ENCODE measurements around the gene SERTAD3. TPM values are rescaled to one million over a fixed set of nuclear protein-coding genes. Genes with fewer than 3 reads are reported as not detected.

Gene SERTAD3
- total and polyA plus RNA-seq, 2 donors, result 17.6 to 35.2 TPM

- Histone ChIP-seq H3K27me3 (ENCODE audit: control insufficient read depth in 2 of 2, insufficient read depth in 1 of 2, low read length in 1 of 2) (peaks cover 3 to 15% of the 10 kb centered on the region in 2 donors), H3K4me3 (ENCODE audit: low read length in 2 of 2) (no peak overlapping the region), H3K36me3 (ENCODE audit: control insufficient read depth in 2 of 2, insufficient read depth in 2 of 2, low read length in 1 of 2) (no peaks in the 10 kb centered on the region), H3K4me1 (ENCODE audit: control insufficient read depth in 2 of 2, insufficient read depth in 2 of 2, low read length in 2 of 2) (peaks cover 0 to 7% of the 10 kb centered on the region in 2 donors), H3K27ac (ENCODE audit: low read depth in 1 of 2, low read length in 1 of 2) (no peak overlapping the region), H3K9me3 (ENCODE audit: control insufficient read depth in 2 of 2, insufficient read depth in 1 of 2, low read length in 1 of 2) (no peaks in the 10 kb centered on the region)
- WGBS, result 96% methylated on average over 14 of the region's 14 CpGs
- DNase-seq (ENCODE audit: low read depth in 6 of 9, low spot score in 9 of 9), result no peak
Measured at GRCh38 chr19:40395956-40396355, 48.2 kb downstream of the SERTAD3 start.

GRCh38 chr19:40394816-40395210 lies 49.3 kb downstream of the SERTAD3 start:
- H3K36me3 ChIP-seq (ENCODE audit: control insufficient read depth in 2 of 2, insufficient read depth in 2 of 2, low read length in 1 of 2), result no peaks in the 10 kb centered on the region
- peaks cover 3 to 15% of the 10 kb centered on the region in 2 donors for H3K27me3 ChIP-seq (ENCODE audit: control insufficient read depth in 2 of 2, insufficient read depth in 1 of 2, low read length in 1 of 2)
- DNase-seq (ENCODE audit: low read depth in 6 of 9, low spot score in 9 of 9), result no peak
- no peaks in the 10 kb centered on the region for H3K9me3 ChIP-seq (ENCODE audit: control insufficient read depth in 2 of 2, insufficient read depth in 1 of 2, low read length in 1 of 2)
- H3K4me3 ChIP-seq (ENCODE audit: low read length in 2 of 2), result no peak overlapping the region
- 84% methylated on average over 13 of the region's 13 CpGs for WGBS
- H3K4me1 ChIP-seq (ENCODE audit: control insufficient read depth in 2 of 2, insufficient read depth in 2 of 2, low read length in 2 of 2), result peaks cover 0 to 7% of the 10 kb centered on the region in 2 donors
- H3K27ac ChIP-seq (ENCODE audit: low read depth in 1 of 2, low read length in 1 of 2), result no peak overlapping the region

- Histone ChIP-seq H3K9me3 (ENCODE audit: control insufficient read depth in 2 of 2, insufficient read depth in 1 of 2, low read length in 1 of 2) (no peaks in the 10 kb centered on the region), H3K4me1 (ENCODE audit: control insufficient read depth in 2 of 2, insufficient read depth in 2 of 2, low read length in 2 of 2) (peaks cover 0 to 7% of the 10 kb centered on the region in 2 donors), H3K36me3 (ENCODE audit: control insufficient read depth in 2 of 2, insufficient read depth in 2 of 2, low read length in 1 of 2) (no peaks in the 10 kb centered on the region), H3K4me3 (ENCODE audit: low read length in 2 of 2) (no peak overlapping the region), H3K27ac (ENCODE audit: low read depth in 1 of 2, low read length in 1 of 2) (no peak overlapping the region), H3K27me3 (ENCODE audit: control insufficient read depth in 2 of 2, insufficient read depth in 1 of 2, low read length in 1 of 2) (peaks cover 3 to 14% of the 10 kb centered on the region in 2 donors)
- no peak for DNase-seq (ENCODE audit: low read depth in 6 of 9, low spot score in 9 of 9)
- 97% methylated on average over 41 of the region's 41 CpGs for WGBS
Measured at GRCh38 chr19:40393894-40394815, 50.0 kb downstream of the SERTAD3 start.

- no peaks in the 10 kb centered on the region for H3K36me3 ChIP-seq (ENCODE audit: control insufficient read depth in 2 of 2, insufficient read depth in 2 of 2, low read length in 1 of 2)
- H3K27ac ChIP-seq (ENCODE audit: low read depth in 1 of 2, low read length in 1 of 2), result no peak overlapping the region
- H3K27me3 ChIP-seq (ENCODE audit: control insufficient read depth in 2 of 2, insufficient read depth in 1 of 2, low read length in 1 of 2), result peaks cover 0 to 4% of the 10 kb centered on the region in 2 donors
- no peaks in the 10 kb centered on the region for H3K4me1 ChIP-seq (ENCODE audit: control insufficient read depth in 2 of 2, insufficient read depth in 2 of 2, low read length in 2 of 2)
- 89% methylated on average over 9 of the region's 9 CpGs for WGBS
- no peak for DNase-seq (ENCODE audit: low read depth in 6 of 9, low spot score in 9 of 9)
- H3K4me3 ChIP-seq (ENCODE audit: low read length in 2 of 2), result no peak overlapping the region
- no peaks in the 10 kb centered on the region for H3K9me3 ChIP-seq (ENCODE audit: control insufficient read depth in 2 of 2, insufficient read depth in 1 of 2, low read length in 1 of 2)
Measured at GRCh38 chr19:40392894-40393517, 51.1 kb downstream of the SERTAD3 start.

GRCh38 chr19:40392123-40392522 lies 52.0 kb downstream of the SERTAD3 start:
- Histone ChIP-seq H3K27me3 (ENCODE audit: control insufficient read depth in 2 of 2, insufficient read depth in 1 of 2, low read length in 1 of 2) (peaks cover 0 to 2% of the 10 kb centered on the region in 2 donors), H3K36me3 (ENCODE audit: control insufficient read depth in 2 of 2, insufficient read depth in 2 of 2, low read length in 1 of 2) (no peaks in the 10 kb centered on the region), H3K4me3 (ENCODE audit: low read length in 2 of 2) (no peak overlapping the region), H3K27ac (ENCODE audit: low read depth in 1 of 2, low read length in 1 of 2) (no peak overlapping the region), H3K4me1 (ENCODE audit: control insufficient read depth in 2 of 2, insufficient read depth in 2 of 2, low read length in 2 of 2) (no peaks in the 10 kb centered on the region), H3K9me3 (ENCODE audit: control insufficient read depth in 2 of 2, insufficient read depth in 1 of 2, low read length in 1 of 2) (no peaks in the 10 kb centered on the region)
- no peak for DNase-seq (ENCODE audit: low read depth in 6 of 9, low spot score in 9 of 9)
- WGBS, result 92% methylated on average over 8 of the region's 8 CpGs

Other genes with a start within 250 kb of the SERTAD3 start
- not detected for gene TTC9B, start 226.0 kb downstream of the SERTAD3 start, total RNA-seq
- gene TTC9B, start 226.0 kb downstream of the SERTAD3 start, polyA plus RNA-seq, result 0.11 TPM
- gene CCNP, start 217.6 kb downstream of the SERTAD3 start, total RNA-seq, result 0.05 TPM
- gene CCNP, start 217.6 kb downstream of the SERTAD3 start, polyA plus RNA-seq, result 0.34 TPM
- gene AKT2, start 159.0 kb downstream of the SERTAD3 start, total RNA-seq, result 48.9 TPM
- gene AKT2, start 159.0 kb downstream of the SERTAD3 start, polyA plus RNA-seq, result 110 TPM
- gene C19orf47, start 95.9 kb downstream of the SERTAD3 start, total RNA-seq, result 7.3 TPM
- 13.9 TPM for gene C19orf47, start 95.9 kb downstream of the SERTAD3 start, polyA plus RNA-seq
- 70.3 TPM for gene PLD3, start 95.6 kb downstream of the SERTAD3 start, total RNA-seq
- 108 TPM for gene PLD3, start 95.6 kb downstream of the SERTAD3 start, polyA plus RNA-seq
- gene HIPK4, start 54.2 kb downstream of the SERTAD3 start, total RNA-seq, result under 0.01 TPM
- 0.07 TPM for gene HIPK4, start 54.2 kb downstream of the SERTAD3 start, polyA plus RNA-seq
- gene PRX, start 31.0 kb downstream of the SERTAD3 start, total RNA-seq, result 1.0 TPM
- 1.7 TPM for gene PRX, start 31.0 kb downstream of the SERTAD3 start, polyA plus RNA-seq
- gene SERTAD1, start 18.3 kb downstream of the SERTAD3 start, total RNA-seq, result 7.6 TPM
- 15.4 TPM for gene SERTAD1, start 18.3 kb downstream of the SERTAD3 start, polyA plus RNA-seq
- 49.9 TPM for gene BLVRB, start 21.4 kb upstream of the SERTAD3 start, total RNA-seq
- gene BLVRB, start 21.4 kb upstream of the SERTAD3 start, polyA plus RNA-seq, result 88.8 TPM
- 0.24 TPM for gene SPTBN4, start 22.7 kb upstream of the SERTAD3 start, total RNA-seq
- 0.73 TPM for gene SPTBN4, start 22.7 kb upstream of the SERTAD3 start, polyA plus RNA-seq
- gene SHKBP1, start 132.5 kb upstream of the SERTAD3 start, total RNA-seq, result 33.1 TPM
- gene SHKBP1, start 132.5 kb upstream of the SERTAD3 start, polyA plus RNA-seq, result 117 TPM
- 6.0 TPM for gene LTBP4, start 157.0 kb upstream of the SERTAD3 start, total RNA-seq
- gene LTBP4, start 157.0 kb upstream of the SERTAD3 start, polyA plus RNA-seq, result 35.6 TPM
- gene NUMBL, start 246.3 kb upstream of the SERTAD3 start, total RNA-seq, result 2.0 TPM
- gene NUMBL, start 246.3 kb upstream of the SERTAD3 start, polyA plus RNA-seq, result 15.3 TPM